ENCODE results near the gene PTGIS.

DNA sequence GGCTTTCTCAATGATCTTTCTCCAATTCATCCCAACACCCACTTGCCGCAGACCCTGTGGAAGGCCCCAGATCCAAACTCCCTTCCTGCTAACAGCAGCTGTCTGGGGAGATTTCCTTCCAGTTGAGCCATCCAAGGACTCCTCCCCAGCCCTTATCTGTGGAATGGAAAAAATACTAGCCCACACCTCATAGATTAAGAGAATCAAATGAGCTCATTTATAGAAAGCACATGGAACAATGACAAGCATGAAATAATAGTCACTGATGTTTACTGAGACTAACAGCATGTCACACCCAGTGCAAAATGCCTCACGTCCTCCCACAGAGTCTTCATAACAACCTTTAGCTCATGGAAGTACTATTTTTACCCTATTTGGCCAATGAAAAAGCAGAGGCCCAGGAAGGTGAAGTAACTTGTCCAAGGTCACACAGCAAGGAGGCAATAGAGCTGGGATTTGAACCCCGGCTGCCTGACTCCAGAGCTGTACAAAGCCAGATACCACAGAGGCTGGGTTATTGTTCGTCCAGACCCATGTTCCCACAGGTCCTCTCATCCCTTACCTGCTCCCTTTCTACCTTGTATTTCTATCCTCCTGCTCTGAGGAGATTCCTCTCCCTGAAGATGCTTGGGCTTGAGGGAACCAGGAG is 23.4 kb upstream of the PTGIS start:
- no peak for TF ChIP-seq ESRRA (IDR thresholded peaks at IDR 0.05; ENCODE audit: borderline replicate concordance, low read length)
- TF ChIP-seq, protein P1, sequence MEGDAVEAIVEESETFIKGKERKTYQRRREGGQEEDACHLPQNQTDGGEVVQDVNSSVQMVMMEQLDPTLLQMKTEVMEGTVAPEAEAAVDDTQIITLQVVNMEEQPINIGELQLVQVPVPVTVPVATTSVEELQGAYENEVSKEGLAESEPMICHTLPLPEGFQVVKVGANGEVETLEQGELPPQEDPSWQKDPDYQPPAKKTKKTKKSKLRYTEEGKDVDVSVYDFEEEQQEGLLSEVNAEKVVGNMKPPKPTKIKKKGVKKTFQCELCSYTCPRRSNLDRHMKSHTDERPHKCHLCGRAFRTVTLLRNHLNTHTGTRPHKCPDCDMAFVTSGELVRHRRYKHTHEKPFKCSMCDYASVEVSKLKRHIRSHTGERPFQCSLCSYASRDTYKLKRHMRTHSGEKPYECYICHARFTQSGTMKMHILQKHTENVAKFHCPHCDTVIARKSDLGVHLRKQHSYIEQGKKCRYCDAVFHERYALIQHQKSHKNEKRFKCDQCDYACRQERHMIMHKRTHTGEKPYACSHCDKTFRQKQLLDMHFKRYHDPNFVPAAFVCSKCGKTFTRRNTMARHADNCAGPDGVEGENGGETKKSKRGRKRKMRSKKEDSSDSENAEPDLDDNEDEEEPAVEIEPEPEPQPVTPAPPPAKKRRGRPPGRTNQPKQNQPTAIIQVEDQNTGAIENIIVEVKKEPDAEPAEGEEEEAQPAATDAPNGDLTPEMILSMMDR (IDR thresholded peaks at IDR 0.05), result no peak
- no peak for TF ChIP-seq RARB (CRISPR knock-in tag; IDR thresholded peaks at IDR 0.05)
- TF ChIP-seq RAD21 (conservative IDR thresholded peaks at IDR 0.05 in 1 of 2, IDR thresholded peaks at IDR 0.05 in 1 of 2), result no peak
